IPS-NIHi11 (cell line): ENCODE measurements around the gene GNPTAB.
A peak's percentile ranks its signal among the peaks of the same experiment; 100 is the strongest.

Source experiments
- DNase-seq: peaks from one replicate; pipeline ENCODE4 v3.0.0; 2012; ENCODE audit warnings: mixed read lengths, low spot score

The GNPTAB gene

GRCh38 chr12:101804409-101804808 lies 26.4 kb downstream of the GNPTAB start:
- no peak for DNase-seq

- no peak for DNase-seq
These were observed 26.8 kb downstream of the GNPTAB start for GRCh38 chr12:101803978-101804377.

GRCh38 chr12:101802486-101802885 lies 28.3 kb downstream of the GNPTAB start:
- DNase-seq: no peak

- no peak for DNase-seq
These were observed 31.0 kb downstream of the GNPTAB start for GRCh38 chr12:101799774-101800173.

GRCh38 chr12:101795786-101796185 lies 35.0 kb downstream of the GNPTAB start:
- no peak for DNase-seq

GRCh38 chr12:101795013-101795412 lies 35.7 kb downstream of the GNPTAB start:
- no peak for DNase-seq

- no peak for DNase-seq
These were observed 36.2 kb downstream of the GNPTAB start for GRCh38 chr12:101794574-101794973.

GRCh38 chr12:101793401-101793800 lies 37.4 kb downstream of the GNPTAB start:
- no peak for DNase-seq

- no peak for DNase-seq
These were observed 38.5 kb downstream of the GNPTAB start for GRCh38 chr12:101792046-101792931.

- no peak for DNase-seq
These were observed 41.6 kb downstream of the GNPTAB start for GRCh38 chr12:101789171-101789570.

- DNase-seq: no peak
These were observed 45.1 kb downstream of the GNPTAB start for GRCh38 chr12:101785671-101786070.

- no peak for DNase-seq
These were observed 46.4 kb downstream of the GNPTAB start for GRCh38 chr12:101784376-101784775.

GRCh38 chr12:101783838-101784237 lies 46.9 kb downstream of the GNPTAB start:
- DNase-seq: no peak

- DNase-seq: no peak
These were observed 47.6 kb downstream of the GNPTAB start for GRCh38 chr12:101783150-101783549.

- DNase-seq: no peak
These were observed 48.5 kb downstream of the GNPTAB start for GRCh38 chr12:101782273-101782731.

GRCh38 chr12:101781834-101782233 lies 48.9 kb downstream of the GNPTAB start:
- DNase-seq: no peak

- DNase-seq: no peak
These were observed 50.2 kb downstream of the GNPTAB start for GRCh38 chr12:101780599-101780998.

- no peak for DNase-seq
These were observed 51.1 kb downstream of the GNPTAB start for GRCh38 chr12:101779626-101780025.

- no peak for DNase-seq
These were observed 51.6 kb downstream of the GNPTAB start for GRCh38 chr12:101779200-101779599.

- no peak for DNase-seq
These were observed 52.8 kb downstream of the GNPTAB start for GRCh38 chr12:101777978-101778377.

- DNase-seq: no peak
These were observed 53.3 kb downstream of the GNPTAB start for GRCh38 chr12:101777485-101777884.

- no peak for DNase-seq
These were observed 54.9 kb downstream of the GNPTAB start for GRCh38 chr12:101775816-101776215.

GRCh38 chr12:101773650-101774162 lies 57.1 kb downstream of the GNPTAB start:
- peak; percentile 77 for DNase-seq
